Measurements from ENCODE around the gene ADGRF3.
"Not testable (repeated sequence)": the region's sequence is repeated elsewhere in the genome, so short reads cannot be mapped to it uniquely, and the experiment has no call there.

The ADGRF3 gene

DNA sequence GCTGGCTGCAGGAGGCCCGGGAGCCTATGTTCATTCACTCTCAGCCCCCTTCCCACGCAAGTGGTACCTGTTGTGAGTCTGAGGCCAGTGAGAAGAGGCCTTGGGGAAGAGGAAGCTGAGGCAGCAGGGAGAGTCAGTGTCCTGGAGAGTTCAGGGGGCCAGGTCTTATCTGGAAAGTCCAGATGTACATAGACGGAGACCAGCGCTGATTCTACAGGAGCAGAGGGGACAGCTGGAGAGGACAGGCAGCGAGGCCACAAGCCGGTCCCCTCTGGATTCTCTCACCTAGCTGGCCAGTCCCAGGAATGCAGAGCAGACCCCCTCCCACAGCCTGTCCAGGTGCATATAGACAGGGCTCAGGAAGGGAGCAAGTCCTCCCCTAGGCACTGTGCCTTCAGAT, 29.7 kb downstream of the ADGRF3 start:
- no peak for DNase-seq (ENCODE audit: low read depth in 2 of 2)

DNA sequence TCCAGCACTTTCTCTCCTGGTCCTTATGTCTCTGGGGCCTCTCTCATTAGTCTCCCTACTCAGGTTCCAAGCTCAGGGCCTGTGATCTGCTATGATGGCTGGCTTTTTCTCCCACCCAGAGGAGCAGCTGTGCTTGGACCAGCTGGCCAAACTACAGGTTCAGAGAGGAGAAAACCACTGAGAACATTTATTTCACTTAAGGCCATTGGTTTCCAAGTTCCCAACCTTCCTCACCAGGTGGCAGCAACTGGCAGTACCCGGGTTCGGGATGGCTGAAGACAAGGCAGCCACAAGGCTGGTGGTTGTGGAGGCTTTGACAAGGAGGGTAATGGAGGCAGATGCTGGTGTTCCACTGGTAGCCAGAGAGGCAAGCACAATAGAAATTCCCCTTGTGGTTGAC, 30.5 kb downstream of the ADGRF3 start:
- no peak for DNase-seq (ENCODE audit: low read depth in 2 of 2)

DNA sequence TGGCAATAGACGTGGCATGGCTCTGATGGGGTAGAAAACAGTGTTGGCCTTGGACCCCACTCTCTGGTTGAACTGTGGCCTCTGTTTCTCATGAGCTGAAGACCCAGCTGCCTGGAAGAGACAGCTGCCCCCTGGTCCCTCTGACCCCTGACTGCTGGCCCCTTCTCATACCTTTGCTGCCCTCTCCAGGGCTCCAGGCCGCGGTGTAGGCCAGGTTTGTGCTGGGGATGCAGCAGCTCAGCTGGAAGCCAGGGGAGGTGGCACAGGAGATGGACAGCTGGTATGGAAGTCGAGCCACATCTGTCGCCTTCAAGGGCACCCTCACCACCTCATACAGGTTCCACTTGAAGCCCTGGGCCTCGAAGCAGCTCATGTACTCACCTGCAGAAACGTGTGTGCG, 32.3 kb downstream of the ADGRF3 start:
- DNase-seq (ENCODE audit: low read depth in 2 of 2), result no peak

DNA sequence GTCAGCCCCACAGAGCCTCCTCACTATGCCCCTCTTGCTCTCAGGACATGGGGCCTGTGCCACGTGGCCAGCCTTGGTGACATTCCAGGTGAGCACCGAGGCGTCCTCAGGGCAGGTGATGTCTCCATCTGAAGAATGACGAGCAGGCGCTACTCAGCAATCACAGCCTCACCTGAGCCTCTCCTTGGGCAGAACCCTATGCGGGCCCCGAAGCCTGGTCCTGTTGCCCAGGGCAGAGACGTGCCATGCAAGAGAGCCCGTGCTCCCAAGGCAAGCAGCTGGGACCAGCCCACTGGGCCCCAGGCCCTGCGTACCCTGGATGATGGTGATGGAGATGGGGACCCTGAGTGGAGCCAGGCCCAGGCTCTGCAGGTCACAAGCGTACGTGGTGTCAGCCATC, 33.1 kb downstream of the ADGRF3 start:
- no peak for DNase-seq (ENCODE audit: low read depth in 2 of 2)

DNA sequence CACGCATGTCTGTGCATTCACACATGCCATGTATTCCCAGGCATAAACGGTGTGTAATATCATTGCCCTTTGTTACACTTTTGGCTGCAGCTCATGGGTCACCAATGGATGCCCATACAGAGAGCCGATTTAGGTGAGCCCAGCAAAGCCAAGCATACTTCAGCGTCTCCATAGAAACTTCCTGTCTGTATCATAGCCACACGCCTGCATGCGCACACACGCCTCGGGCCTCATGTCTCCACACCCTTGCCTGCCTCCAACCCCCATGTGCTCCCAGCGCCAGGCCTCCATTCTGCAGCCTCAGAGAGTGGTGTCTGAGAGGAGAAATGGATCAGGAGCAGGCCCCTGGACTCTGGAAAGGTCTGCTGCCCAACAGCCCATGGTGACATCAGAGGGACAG, 34.1 kb downstream of the ADGRF3 start:
- DNase-seq (ENCODE audit: low read depth in 2 of 2), result no peak

DNA sequence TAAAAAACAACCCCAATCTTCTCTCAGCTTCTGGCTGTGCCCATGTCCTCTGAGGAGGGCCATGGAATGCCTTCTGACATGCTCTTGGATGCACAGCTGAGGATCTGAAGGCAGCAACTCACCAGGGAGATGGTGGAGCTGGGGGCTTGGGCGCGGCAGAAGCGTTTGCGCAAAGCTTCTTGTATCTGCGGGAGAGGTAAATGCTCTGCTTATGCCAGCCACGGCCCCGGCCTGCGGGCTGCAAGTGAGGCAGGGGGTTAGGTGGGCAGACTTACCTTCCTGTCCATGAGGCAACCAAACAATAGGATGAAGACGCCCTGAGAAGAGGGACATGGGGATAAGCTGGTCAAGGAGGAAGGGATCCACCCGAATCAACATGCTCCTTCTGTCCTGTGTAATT, 36.7 kb downstream of the ADGRF3 start:
- DNase-seq (ENCODE audit: low read depth in 2 of 2), result no peak

DNA sequence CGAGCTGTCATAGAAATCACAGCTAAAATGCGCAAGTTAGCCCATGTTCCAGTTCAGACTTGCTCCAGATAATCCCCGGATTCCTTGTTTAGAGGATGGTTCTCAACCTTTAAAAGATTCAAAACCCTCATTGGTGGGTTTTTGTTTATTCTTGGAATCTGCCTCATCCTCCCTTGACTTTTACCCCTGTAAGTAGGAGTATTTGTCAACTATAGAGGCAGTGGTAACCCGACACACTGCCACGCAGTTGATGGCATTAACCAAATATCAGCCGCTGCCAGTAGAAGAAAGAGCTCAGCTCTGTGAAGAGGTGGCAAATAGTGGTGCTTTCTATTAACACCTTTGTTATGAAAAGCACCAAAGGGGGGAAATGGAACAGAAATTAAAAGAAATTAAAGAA, 41.0 kb downstream of the ADGRF3 start:
- no peak for DNase-seq (ENCODE audit: low read depth in 2 of 2)

DNA sequence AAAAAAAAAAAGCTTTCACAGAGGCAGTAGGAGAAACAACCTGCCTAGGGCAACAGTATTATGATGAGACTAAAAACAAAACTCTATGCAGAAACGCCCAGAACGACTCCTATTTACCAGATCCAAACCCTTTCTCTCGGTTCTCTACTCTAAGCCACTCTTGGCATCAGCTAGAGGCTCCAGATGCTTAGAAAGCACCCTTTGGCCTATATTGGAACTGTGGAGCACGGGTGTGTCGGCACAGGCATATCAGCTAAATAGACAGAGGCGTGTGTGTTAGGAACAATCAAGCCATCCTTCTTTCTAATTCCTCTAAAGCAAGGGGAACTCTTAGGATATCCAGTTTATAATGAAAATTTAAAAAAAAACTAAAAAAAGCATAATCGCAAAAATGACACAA, 41.5 kb downstream of the ADGRF3 start:
- not testable (repeated sequence) for DNase-seq (ENCODE audit: low read depth in 2 of 2)

DNA sequence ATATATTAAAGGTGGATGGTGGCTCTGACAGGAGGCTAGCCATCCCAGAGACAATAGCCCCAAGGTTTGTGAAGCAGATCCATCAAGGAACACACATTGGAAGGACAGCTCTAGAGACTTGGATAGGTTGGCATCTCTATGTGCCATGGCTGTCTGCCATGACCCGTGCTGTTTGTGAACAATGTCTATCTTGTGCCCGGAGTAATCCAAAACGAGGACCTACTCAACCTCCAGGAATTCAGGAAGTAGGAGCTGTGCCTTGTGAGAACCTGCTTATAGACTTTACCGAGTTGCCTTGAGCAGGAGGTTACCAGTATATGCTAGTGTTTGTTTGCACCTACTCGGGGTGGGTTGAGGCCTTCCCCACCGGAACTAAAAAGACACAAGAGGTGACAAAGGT, 43.7 kb downstream of the ADGRF3 start:
- DNase-seq (ENCODE audit: low read depth in 2 of 2), result no peak

DNA sequence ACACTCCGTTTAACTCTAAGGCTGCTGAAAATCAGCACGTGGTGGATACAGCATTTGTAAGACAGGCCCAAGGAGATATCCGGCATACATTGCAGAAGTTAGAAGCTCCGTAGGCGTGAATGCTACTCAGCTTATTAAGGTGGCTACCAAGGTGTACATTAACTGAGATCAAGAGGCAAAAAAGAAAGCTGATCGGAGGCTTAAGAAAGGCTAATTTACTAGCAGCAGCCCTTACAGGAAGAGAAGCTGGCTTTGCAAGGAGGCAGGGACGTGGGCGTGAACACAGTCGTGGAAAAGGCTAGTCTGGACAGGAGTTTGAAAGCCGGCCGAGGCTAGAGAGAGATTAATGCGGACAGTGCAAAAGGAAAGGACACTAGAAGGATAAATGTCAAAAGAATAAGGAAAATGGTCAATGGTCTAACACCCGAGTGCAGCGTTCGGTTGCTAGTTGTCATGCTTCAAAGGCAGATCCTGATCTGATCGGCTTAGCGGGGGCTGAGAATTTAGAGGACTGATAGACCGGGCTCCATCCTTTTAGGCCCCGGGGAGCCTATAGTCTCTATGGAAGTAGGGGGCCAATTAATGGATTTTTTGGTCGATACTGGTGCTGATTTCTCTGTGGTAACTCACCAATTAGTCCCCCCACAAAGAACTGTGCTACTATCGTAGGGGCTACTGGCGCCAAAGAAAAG, 46.2 kb downstream of the ADGRF3 start:
- no peak for DNase-seq (ENCODE audit: low read depth in 2 of 2)

DNA sequence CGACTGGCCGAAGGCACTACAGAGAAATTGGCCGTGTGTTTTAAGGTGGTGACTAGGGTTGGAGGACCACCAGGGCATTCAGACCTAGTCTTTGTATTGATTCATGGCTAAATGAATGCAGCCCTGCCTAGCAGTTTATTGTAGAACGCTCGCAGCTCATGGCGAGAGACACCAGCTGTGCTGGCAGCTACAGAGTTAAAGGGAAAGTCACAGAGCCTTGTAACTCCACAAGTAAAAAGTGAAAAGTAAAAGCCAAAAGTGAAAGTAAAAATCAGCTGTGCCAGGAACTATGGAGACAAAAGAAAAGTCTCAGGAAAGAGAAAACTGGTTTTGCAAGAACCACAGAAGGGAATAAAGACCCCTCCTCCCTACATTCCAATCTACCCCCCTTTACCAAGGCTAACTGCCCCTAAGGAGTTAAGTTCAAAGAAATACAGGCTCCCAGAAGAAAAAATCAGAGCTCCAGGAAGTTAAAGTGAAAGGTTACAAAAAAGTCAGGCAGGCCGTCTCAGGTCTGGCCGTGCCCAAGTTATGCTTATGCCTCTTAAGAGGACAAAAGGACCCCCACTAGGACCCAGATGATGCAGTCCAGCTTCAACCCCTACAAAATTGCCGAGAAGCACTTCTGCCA, 47.0 kb downstream of the ADGRF3 start:
- peak; percentile 4 to 5 for DNase-seq (ENCODE audit: low read depth in 2 of 2)

DNA sequence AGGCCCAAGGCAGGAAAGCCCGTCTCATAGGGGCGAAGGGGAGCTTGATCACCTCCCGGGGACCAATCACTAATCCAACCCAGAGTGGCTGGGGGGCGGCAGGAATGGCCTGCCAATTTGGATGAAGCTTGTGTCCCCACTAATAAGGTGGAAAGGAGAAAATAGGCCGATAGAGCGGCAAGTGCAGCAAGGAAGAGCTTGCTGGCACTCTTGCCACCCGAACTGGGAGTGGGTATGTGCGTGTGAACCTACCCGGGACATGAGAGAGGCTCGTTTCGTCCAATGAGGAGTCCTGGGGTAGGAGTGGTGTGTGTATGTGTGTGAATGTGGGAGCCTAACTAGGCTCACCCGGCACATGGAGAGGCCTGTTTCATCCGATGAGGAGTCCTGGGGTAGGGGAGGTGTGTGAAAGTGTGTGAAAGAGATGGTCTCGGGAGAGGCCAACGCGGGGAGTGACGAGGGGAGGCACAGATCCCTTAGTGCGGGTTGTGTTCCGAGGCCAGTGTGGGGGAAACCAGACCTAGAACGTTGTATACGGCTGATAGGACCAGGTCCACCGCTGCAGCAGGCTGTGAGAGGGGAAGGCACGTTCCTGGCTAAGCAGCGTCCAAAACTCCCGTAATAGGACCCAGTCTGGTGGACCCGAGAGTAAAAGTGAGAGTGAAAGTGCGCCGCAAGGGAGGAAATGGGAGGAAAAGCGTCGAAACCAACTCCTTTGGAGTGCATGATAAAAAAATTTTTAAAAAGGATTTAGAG, 47.8 kb downstream of the ADGRF3 start:
- peak; percentile 10 to 25 for DNase-seq (ENCODE audit: low read depth in 2 of 2)

DNA sequence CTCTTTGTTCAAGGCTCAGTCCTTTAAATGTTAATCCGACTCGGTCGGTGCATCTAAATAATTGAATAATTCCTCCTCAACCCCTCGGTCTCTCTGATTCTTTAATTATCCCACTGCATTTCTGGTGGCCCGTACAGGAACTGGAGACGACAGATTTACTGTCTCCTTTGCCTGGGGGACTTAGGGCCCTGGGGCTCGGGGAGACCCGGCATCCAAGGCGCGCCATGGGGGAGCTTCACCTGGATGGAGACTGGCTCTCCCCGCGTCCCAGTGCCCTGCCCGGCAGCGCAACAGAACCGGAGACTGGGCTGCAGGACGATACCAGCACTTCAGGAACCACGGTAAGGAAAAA, 48.3 kb downstream of the ADGRF3 start:
- no peak for DNase-seq (ENCODE audit: low read depth in 2 of 2)

DNA sequence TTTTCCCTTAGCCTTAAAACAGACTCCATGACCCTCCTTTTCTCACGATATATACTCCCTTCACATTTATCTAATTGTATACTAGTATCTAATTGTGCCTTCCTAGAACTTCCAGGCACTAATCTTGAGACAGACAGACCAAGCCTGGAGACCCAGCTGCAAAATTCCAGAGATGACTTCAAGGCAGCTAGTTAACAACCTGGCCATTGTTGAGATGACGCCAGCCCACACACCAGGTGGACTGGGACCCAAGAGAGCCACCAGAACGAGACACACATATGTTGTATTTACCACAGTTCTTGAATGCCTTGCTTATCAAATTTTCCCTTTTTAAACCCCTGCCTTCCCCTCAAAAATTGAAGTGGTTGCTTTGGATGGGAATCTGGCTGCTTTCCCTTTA, 49.5 kb downstream of the ADGRF3 start:
- no peak for DNase-seq (ENCODE audit: low read depth in 2 of 2)

DNA sequence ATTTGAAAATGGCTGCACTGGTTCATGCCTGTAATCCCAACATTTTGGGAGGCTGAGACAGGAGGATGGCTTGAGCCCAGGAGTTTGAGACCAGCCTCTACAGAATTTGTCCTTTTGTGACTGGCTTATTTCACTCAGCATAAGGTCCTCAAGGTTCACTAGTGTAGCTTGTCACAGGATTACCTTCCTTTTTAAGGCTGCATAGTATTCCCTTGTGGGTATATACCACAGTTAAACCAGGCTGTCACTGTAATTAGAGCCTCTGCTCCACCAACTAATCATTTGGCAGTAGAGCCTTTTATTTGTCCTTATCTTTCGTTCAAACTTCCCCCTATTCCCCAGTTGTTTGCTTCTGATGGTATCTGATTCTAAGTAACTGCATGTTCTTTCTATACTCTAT, 51.1 kb downstream of the ADGRF3 start:
- no peak for DNase-seq (ENCODE audit: low read depth in 2 of 2)

DNA sequence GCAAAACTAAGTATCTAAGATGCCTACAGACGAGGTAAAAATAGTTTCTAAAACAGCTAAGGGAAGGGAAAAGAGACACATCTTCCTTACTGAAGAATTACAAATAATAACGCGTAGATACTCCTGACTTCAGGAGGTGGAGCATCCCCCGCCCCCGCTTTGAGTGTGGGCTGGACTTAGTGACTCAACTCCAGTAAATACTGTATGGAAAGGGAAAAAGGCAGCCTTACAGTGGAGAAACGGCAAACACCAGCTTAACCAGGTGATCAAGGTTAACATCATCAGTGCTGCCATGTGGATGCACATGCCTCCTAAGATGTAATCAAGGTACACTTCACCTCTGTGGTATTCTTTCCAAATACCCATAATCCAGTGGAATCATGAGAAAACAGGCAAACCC, 53.9 kb downstream of the ADGRF3 start:
- no peak for DNase-seq (ENCODE audit: low read depth in 2 of 2)

DNA sequence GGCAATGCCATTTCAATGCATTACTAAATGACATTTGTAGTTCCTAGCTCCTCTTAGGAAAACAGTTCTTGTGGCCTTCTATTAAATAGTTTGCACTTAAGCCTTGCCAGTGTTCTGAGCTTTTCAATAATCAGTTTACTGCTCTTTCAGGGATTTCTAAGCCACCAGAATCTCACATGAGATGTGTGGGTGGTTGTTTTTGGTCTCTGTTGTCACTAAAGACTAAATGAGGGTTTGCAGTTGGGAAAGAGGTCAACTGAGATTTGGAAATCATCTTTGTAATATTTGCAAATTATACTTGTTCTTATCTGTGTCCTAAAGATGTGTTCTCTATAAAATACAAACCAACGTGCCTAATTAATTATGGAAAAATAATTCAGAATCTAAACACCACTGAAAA, 56.6 kb downstream of the ADGRF3 start:
- no peak for DNase-seq (ENCODE audit: low read depth in 2 of 2)

DNA sequence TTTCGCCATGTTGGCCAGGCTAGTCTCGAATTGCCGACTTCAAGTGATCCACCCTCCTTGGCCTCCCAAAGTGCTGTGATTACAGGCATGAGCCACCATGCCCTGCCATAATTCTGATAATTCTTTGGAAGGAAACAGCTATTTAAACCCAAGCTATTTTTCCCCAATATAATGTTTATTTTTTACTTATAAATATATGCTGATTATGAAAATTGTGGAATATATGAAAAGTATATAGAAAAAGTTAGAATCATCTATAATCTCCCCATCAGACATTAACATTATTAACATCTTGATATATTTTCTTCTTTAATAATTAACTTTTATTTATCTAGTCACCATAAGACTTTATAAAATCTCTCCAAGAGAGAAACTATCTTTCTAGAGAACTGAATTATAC, 60.7 kb downstream of the ADGRF3 start:
- DNase-seq (ENCODE audit: low read depth in 2 of 2), result no peak

DNA sequence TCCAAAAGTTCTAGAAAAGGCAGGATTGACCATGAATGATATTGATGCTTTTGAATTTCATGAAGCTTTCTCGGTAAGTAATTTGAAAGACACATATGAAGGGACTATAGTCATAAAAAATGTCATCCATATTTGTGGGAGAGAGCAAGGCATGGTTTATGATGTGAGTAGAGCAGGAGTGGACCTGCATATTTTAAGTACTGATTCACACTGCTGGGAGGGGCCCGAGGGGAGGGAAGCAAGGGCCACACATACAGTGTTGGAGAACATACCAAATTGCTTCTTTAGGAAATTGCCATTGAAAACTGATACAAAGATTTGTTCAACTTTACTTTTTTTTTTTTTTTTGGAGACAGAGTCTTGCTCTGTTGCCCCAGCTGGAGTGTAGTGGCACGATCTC, 62.5 kb downstream of the ADGRF3 start:
- DNase-seq (ENCODE audit: low read depth in 2 of 2), result no peak

DNA sequence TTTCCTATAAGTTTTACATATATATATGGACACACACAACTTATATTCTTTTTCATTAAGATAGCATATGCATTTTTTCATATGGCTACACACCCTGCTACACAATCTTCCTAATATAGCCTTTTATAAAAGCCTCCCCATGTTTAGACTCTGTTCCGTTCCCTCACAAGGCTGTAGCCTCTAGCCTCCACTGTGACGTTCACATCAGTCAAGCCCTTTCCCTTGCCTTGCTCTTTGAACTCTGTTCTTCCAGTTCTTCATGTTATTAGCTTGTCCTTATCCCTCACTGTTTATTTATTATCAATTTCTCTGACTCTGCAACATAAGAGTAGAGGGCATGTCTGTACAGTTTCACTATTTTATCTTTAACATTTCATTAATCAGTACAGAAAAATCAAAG, 63.0 kb downstream of the ADGRF3 start:
- DNase-seq (ENCODE audit: low read depth in 2 of 2), result no peak

DNA sequence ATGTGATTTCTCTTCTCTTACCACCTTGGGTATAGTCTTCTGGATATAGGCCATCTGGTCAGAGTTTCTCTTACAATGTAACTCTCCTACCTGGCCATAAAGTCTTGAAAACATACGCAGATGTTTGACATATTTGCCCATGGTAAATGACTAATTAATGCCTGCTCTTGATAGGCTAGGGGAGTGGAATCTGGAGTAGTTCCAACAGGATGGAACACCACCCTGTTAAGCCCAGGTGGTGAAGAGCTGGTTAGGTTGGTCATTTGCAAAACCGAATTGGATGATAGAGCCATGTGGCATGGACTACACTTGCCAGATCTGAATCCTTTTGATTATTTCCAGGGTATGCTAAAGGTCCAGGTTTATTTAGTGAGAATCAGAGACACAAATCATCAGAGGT, 65.4 kb downstream of the ADGRF3 start:
- no peak for DNase-seq (ENCODE audit: low read depth in 2 of 2)

DNA sequence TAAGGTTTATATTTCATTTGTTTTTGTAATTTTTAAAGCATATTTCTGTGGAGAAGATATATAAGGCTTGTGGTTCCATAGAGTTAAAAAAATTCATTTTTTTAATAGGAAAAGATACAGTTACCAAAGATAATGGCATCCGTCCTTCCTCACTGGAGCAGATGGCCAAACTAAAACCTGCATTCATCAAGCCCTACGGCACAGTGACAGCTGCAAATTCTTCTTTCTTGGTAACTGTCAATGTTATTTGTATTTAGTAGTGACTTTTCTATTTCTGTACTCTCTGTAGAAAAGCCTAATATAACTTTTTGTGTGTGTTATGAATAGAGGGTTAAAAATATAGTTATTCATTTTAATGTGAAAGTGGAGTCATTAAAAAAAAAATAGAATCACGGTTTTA, 66.7 kb downstream of the ADGRF3 start:
- DNase-seq (ENCODE audit: low read depth in 2 of 2), result no peak

DNA sequence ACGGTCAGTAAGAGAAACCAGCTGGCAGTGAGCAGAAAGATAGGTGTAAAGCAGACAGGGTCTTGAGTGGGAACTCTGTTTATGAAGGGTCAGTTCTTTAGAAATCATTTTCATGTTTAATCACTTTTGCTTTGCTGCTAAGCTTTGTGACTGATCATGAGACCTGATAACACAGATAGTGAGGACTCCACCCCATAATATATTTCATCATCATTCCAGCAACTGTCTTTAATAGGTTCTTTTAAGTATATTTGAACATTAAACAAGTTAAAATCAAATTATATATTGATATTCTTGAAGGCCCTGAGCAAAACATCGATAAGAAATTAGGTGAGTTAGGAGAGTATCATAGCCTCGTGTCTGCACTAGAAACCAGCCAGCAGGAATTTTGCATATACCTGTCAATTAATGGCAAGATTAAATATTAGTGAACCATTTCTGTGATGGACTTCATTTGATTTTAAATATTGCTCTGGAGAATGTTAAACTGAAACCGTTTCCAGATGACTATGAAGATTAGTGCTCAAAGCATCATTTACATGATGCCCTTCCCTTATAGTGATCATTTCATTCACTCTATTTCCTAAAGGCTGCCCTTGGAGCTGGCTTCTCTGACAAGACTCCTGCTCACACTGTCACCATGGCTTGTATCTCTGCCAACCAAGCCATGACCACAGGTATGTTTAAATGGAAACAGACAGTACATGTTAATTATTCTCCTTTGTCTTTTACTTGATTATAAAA, 69.9 kb downstream of the ADGRF3 start:
- no peak for DNase-seq (ENCODE audit: low read depth in 2 of 2)

Data from stimulated activated CD4-positive, alpha-beta T cell treated with anti-CD3 and anti-CD28 coated beads, Interleukin-1b, Interleukin-23, amount 100 ng/mL, for 4 hours (primary cell).